RCC 7860 (cell line): ENCODE data around the gene EIF5A2.
"Not testable (repeated sequence)": the region's sequence is repeated elsewhere in the genome, so short reads cannot be mapped to it uniquely, and the experiment has no call there.

Experiments
- DNase-seq: peaks from one replicate; pipeline ENCODE4 v3.0.0-alpha.2; 2015; ENCODE audit warnings: low spot score
- FAIRE-seq: peaks from 2 replicates; lab custom pipeline; 2012; peaks lifted over from hg19 to GRCh38; lab: Jason Lieb, UNC

Gene EIF5A2

GRCh38 chr3:170897978-170898377 is 10.5 kb downstream of the EIF5A2 start:
- FAIRE-seq (no peak), DNase-seq (no peak)

DNA sequence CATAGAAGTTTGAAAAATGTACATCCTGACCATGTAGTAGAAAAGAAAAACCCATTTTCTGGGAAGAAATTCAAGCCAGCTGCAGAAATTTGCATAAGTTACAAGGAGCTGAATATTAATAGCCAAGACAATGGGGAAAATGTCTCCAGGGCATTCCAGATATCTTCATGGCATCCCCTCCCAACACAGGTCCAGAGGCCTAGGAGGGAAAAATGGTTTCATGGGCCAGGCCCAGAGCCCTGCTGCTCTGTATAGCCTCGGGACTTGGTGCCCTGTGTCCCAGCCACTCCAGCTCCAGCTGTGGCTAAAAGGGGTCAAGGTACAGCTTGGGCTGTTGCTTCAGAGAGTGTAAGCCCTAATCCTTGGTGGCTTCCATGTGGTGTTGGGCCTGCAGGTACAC is 11.2 kb downstream of the EIF5A2 start:
- FAIRE-seq, DNase-seq: not testable (repeated sequence)

DNA sequence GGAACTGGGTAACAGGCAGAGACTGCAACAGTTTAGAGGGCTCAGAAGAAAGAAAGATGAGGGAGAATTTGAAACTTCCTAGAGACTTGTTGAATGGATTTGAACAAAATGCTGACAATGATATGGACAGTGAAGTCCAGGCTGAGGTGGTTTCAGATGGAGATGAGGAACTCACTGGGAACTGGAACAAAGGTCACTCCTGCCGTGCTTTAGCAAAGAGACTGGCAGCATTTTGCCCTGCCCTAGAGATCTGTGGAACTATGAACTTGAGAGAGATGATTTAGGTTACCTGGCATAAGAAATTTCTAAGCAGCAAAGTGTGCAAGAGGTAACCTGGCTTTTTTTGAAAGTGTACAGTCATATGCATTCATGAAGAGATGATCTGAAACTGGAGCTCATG is 11.7 kb downstream of the EIF5A2 start:
- no peak for DNase-seq
- FAIRE-seq, result no peak

GRCh38 chr3:170896333-170896732 is 12.1 kb downstream of the EIF5A2 start:
- not testable (repeated sequence) for FAIRE-seq, DNase-seq

DNA sequence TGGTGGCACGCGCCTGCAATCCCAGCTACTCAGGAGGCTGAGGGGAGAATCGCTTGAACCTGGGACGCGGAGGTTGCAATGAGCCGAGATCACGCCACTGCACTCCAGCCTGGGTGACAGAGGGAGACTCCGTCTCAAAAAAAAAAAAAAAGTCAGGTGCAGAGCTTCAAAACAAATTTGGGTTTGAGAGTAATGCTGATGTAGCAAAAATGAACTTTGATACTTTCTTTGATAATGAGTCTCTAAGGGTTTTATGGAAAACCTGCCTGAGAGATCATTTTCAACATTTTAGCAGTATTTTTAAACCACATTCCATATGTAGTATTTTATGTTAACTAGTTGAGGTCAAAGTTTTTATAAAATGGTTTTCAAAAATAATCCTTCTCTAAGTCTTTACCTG is 14.5 kb downstream of the EIF5A2 start:
- DNase-seq (no peak), FAIRE-seq (no peak)

- DNase-seq, result no peak
- FAIRE-seq, result no peak
Measured at GRCh38 chr3:170889630-170890029, 18.8 kb downstream of the EIF5A2 start.

DNA sequence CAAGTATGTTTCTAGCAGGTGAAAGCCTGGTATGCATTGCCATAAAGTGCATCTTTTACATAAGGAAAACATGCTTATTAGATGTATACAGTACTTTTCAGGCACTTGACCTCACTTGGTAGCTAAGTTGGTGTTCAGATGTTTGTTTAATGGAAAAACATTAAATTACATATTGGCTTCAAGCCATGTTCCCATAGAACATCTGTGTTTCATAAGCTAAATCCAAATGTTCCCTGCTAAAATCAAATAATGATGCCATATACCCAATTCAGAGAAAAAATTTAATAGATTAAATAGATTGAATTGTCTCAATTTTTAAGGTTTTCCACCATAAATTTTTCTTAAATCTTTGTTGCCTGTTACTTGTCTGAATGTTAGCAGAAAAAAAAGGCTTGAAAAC is 19.3 kb downstream of the EIF5A2 start:
- FAIRE-seq (no peak), DNase-seq (no peak)

- peak; percentile 5 for FAIRE-seq
- not testable (repeated sequence) for DNase-seq
Measured at GRCh38 chr3:170884109-170884930, 24.1 kb downstream of the EIF5A2 start.

- not testable (repeated sequence) for DNase-seq, FAIRE-seq
Measured at GRCh38 chr3:170878688-170879087, 29.7 kb downstream of the EIF5A2 start.

- DNase-seq, FAIRE-seq: not testable (repeated sequence)
Measured at GRCh38 chr3:170877311-170877710, 31.1 kb downstream of the EIF5A2 start.

GRCh38 chr3:170876537-170876936 is 31.9 kb downstream of the EIF5A2 start:
- FAIRE-seq, result no peak
- DNase-seq, result no peak

DNA sequence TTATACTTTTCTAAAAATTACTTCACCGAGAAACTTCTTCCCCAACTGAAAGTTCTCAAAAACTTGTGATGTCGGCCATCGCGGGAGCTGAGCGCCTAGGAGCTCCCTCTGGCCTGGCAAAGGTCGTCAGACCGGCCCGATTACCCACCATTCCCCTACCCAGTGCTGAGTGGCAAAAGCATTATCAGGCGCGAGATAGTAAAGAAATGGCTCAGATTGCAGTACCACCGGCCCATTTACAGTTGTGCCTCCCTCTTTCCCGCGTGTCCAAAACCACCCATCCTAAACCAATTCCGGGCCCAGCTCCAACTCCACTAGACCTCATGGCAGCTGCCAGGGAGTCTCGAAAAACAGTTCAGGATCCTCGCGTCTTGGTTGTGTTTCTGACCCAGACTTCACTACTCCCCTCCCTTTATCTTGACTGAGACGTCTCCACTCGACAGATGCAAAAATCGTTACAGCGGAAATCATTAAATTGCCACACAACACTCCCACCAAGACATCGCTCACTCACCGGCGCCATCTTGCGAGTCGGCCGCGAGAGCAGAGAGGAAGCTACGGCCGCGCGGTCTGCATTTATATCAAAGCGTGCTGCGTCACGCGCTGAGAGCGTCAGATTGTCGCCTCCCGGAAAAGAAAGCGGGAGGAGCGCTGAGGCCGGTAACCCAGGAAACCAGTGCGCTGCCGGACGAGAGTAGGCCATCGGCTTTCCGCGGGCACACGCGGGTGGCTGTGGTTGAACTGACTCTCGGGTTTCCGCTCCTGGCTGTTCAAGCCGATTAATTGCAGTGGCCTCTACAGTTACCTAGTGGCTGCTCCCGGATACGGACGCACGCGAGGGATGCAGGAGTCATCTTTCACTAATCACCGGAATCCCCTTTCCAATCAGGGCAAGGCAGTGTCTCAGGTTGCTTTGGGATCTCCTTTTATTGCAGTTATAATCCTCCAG is 38.5 kb downstream of the EIF5A2 start, which contains the start of gene RPL22L1:
TSS of gene RPL22L1 (minus strand) at position 551 of the 949 bp plus-strand sequence. CDS start at position 523, 28 bp downstream.
- DNase-seq, result peak; percentile 95
- peak; percentile 90 for FAIRE-seq

DNA sequence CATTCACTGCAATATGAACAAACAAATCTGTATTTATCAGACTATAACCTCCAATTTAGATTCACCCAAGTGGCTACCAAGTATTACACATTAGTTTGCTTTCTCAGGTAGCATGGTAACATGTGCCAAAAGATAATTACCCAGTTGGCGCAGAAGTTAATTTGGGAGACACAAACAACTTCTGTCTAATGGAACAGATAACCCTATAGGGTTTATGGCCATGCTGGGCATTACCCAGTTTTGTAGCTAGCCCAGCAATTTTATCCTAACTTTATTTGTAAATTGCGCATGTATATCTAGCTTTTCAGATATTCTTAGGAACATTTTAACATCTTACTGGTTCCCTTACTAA is 39.2 kb downstream of the EIF5A2 start:
- DNase-seq (no peak), FAIRE-seq (no peak)

- DNase-seq (no peak), FAIRE-seq (no peak)
Measured at GRCh38 chr3:170868577-170869238, 39.7 kb downstream of the EIF5A2 start.

- FAIRE-seq, result no peak
Measured at GRCh38 chr3:170867143-170867937, 41.1 kb downstream of the EIF5A2 start.

DNA sequence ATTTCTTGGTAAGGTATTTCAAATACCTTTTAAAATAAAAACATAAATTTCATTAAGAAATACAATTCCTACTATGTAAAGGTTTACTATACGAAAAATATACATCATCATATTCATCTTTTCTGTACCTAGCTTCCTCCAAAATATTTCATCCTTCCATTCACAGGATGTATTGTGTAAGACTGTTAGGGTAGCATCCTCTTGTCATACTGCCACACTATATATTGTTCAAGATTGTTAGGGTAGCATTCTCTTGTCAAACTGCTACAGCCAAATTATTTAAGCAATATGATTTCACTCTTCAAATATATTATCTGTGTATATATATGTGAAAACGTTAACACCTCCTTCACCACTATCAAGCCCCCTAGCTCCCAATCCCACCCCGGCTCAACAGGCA is 41.9 kb downstream of the EIF5A2 start:
- FAIRE-seq, result no peak

More at GRCh38 chr3:170867143-170867937, 41.1 kb downstream of the EIF5A2 start:
- DNase-seq, result no peak

GRCh38 chr3:170865209-170866094 is 43.0 kb downstream of the EIF5A2 start:
- DNase-seq (peak; percentile 13), FAIRE-seq (no peak)

More for the DNA sequence above, 41.9 kb downstream of the EIF5A2 start:
- no peak for DNase-seq

DNA sequence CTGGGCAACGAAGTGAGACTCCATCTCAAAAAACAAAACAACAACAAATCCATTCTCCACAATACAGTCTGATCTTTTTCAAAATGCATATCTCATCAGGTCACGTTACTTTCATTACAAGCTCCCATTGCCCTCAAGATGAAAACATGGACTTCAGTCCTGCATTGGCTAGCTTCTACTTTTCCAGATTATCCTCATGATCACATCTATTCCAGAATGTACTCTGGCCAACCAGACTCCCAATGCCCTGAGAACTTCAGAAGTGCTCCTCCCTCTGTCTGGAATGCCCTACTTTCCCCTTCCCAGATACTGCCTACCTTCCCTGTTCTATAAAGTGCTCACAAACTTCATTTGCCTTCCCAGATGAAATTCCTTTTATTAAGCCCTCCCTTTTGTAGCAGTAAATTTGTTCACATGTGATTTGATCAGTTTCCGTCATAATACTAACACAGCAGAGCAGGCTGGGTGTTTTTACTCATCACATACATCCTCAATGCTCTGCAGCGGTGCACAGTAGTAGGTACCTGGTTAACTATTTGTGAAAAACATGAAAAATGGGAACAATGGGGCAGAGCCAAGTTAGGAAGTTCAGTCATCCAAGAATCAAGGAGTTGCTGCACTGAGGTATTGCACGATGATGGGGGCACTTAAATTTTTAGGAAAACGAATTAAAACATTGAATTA is 43.8 kb downstream of the EIF5A2 start:
- FAIRE-seq (no peak), DNase-seq (peak; percentile 19)
